HG03469 (cell line): ENCODE data around the gene ZNF491.
"Not testable (repeated sequence)": the region's sequence is repeated elsewhere in the genome, so short reads cannot be mapped to it uniquely, and the experiment has no call there.

ENCODE experiments used
- ATAC-seq: cut with Tn5 transposase; IDR thresholded peaks from one replicate; pipeline ENCODE4 v1.9.1; 2021; ENCODE audit warnings: mild to moderate bottlenecking, moderate library complexity, moderate number of reproducible peaks; ENCODE audit not compliant: unreplicated experiment

Gene ZNF491

GRCh38 chr19:11798391-11799330 lies at the start of gene ZNF491:
Gene ZNF491, plus strand, starts transcription at chr19:11798523. Its CDS starts 7,431 bp downstream, at chr19:11805954.
- ATAC-seq: peak; percentile 84

- ATAC-seq: no peak
These were observed 48.6 kb upstream of the ZNF491 start for GRCh38 chr19:11749751-11750150.

DNA sequence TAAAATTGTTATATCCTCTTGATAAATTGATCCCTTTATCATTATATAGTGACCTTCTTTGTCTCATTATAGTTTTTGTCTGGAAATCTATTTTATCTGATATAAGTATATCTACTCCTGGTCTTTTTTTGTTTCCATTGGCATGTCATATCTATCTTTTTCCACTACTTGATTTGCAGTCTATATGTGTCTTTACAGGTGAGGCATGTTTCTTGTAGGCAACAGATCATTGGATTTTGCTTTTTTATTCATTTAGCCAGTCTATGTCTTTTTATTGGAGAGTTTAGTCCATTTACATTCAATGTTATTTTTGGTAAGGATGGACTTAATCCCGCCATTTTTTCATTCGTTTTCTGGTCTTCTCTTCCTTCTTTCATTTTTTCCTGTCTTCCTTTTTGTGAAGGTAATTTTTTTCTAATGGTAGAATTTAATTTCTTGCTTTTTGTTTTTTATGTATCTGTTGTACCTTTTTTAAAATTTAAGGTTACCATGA lies 46.0 kb upstream of the ZNF491 start:
- ATAC-seq: no peak

- ATAC-seq: no peak
These were observed 43.7 kb upstream of the ZNF491 start for GRCh38 chr19:11754663-11755062.

GRCh38 chr19:11756965-11757364 lies 41.4 kb upstream of the ZNF491 start:
- no peak for ATAC-seq

- ATAC-seq: no peak
These were observed 38.5 kb upstream of the ZNF491 start for GRCh38 chr19:11759805-11760204.

- ATAC-seq: no peak
These were observed 35.2 kb upstream of the ZNF491 start for GRCh38 chr19:11763117-11763516.

- no peak for ATAC-seq
These were observed 34.7 kb upstream of the ZNF491 start for GRCh38 chr19:11763611-11764010.

- ATAC-seq: peak; percentile 42
These were observed 31.4 kb upstream of the ZNF491 start, which contains the start of gene ZNF441 for GRCh38 chr19:11766597-11767591. Gene ZNF441, plus strand, starts transcription at chr19:11767000. Its CDS starts 194 bp downstream, at chr19:11767194.

DNA sequence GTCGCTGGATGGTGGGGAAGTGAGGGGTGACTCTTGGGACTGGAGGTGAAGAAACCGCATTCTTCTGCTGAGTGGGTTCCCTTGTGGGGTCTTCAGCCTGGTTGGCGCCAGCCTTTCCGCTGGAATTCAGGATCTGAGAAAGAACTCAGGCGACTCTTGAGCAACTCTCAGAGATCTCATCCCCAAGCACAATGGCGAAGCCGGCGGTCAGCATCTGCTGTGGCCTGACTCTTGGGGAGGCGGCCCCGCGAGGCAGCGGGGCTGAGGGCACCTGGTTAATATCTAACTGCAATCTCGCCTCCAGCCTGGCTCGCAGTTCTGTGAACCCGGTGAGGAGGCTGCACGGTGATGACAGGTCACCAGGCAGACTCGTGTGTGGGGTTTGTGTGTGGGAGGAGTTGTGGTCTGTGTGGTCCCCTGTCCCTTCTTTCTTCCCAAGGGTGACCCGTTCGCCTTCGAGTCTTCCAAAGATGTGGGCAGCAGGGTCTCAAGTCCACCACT lies 30.6 kb upstream of the ZNF491 start:
- ATAC-seq: no peak

DNA sequence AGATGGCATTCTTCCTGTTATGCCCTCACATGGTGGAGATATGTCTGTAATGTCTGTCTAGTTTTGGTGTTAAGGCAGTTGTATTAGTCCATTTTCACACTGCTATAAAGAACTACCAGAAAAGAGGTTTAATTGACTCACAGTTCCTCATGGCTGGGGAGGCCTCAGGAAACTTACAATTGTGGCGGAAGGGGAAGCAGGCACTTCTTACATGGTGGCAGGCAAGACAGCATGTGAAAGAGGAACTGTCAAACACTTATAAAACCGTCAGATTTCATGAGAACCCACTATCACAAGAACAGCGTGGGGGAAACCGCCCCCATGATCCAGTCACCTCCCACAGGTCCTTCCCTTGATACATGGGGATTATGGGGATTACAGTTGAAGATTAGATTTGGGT lies 28.3 kb upstream of the ZNF491 start:
- ATAC-seq: no peak

DNA sequence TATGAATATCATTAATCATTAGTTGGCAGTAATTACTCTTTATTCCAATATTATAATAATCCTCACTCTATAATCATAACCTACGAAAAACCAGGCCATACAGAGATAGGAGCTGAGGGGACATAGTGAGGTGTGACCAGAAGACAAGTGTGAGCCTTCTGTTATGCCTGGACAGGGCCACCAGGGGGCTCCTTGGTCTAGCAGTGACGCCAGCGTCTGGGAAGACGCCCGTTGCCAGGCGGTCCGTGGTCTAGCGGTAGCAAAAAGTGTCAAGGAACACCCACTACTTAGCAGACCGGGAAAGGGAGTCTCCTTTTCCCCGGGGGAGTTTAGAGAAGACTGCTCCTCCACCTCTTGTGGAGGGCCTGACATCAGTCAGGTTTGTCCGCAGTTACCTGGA lies 26.8 kb upstream of the ZNF491 start:
- not testable (repeated sequence) for ATAC-seq

- ATAC-seq: not testable (repeated sequence)
These were observed 21.7 kb upstream of the ZNF491 start for GRCh38 chr19:11776669-11777068.

DNA sequence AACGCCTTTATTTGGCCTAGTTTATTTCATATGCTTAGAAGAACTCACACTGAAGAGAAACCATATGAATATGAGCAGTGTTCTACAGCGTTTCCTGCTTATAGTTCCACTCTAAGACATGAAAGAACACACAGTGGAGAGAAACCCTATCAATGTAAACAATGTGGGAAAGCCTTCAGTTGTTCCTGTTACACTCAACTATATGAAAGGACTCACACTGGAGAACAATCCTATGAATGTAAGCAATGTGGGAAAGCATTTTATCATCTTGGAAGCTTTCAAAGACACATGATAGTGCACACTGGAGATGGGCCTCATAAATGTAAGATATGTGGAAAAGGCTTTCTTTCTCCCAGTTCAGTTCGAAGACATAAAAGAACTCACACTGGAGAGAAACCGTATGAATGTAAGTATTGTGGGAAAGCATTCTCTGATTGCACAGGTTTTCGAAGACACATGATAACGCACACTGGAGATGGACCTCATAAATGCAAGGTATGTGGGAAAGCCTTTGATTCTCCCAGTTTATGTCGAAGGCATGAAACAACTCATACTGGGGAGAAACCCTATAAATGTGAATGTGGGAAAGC lies 17.8 kb upstream of the ZNF491 start:
- ATAC-seq: no peak

GRCh38 chr19:11781295-11782057 lies 16.8 kb upstream of the ZNF491 start:
- ATAC-seq: no peak

GRCh38 chr19:11783767-11784166 lies 14.6 kb upstream of the ZNF491 start:
- ATAC-seq: no peak

GRCh38 chr19:11784356-11784755 lies 14.0 kb upstream of the ZNF491 start:
- no peak for ATAC-seq

DNA sequence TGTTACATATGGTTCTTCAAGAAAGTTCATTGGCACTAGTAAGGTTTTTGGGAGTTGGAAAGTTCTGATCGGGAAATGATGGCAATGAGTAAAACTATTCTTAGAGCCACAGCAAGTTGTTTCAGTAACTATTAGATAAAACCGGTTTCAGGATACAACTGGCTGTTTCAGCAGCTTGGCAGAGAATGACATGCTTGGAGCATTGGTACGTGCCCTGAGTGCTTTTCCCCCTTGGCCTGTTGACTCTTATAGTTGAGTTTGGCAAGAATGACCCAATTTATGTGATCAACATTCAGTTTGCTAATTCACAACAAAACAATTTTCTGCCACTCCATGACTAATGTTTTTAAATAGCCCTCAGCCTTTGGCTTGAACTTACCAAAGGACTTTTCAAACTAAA lies 10.8 kb upstream of the ZNF491 start:
- no peak for ATAC-seq

DNA sequence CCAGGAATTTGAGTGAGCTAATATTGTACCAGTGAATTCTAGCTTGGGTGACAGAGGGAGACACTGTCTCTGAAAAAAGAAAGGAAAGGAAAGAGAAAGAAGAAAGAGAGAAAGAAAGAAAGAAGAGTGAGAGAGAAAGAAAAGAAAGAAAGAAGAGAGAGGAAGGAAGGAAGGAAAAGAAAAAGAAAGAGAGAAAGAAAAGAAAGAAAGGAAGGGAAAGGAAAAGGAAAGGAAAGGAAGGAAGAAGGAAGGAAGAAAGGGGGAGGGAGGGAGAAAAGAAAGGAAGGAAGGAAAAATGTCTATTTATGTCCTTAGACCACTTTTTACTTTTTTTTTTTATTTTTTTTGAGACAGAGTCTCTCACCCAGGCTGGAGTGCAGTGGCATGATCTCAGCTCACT lies 5.4 kb upstream of the ZNF491 start:
- no peak for ATAC-seq

- no peak for ATAC-seq
These were observed 832 bp upstream of the ZNF491 start for GRCh38 chr19:11797491-11797890.
